ENCODE results near the gene C19orf81. TPM values are rescaled to one million over a fixed set of nuclear protein-coding genes. Genes with fewer than 3 reads are reported as not detected.

Gene C19orf81
- total and polyA plus RNA-seq, 9 of the 15 experiments (the other 6 are each of a cell fraction or from before 2014, with no cell fraction given): 2.5 to 42.9 (median 33.0) TPM; not detected in 4

DNA sequence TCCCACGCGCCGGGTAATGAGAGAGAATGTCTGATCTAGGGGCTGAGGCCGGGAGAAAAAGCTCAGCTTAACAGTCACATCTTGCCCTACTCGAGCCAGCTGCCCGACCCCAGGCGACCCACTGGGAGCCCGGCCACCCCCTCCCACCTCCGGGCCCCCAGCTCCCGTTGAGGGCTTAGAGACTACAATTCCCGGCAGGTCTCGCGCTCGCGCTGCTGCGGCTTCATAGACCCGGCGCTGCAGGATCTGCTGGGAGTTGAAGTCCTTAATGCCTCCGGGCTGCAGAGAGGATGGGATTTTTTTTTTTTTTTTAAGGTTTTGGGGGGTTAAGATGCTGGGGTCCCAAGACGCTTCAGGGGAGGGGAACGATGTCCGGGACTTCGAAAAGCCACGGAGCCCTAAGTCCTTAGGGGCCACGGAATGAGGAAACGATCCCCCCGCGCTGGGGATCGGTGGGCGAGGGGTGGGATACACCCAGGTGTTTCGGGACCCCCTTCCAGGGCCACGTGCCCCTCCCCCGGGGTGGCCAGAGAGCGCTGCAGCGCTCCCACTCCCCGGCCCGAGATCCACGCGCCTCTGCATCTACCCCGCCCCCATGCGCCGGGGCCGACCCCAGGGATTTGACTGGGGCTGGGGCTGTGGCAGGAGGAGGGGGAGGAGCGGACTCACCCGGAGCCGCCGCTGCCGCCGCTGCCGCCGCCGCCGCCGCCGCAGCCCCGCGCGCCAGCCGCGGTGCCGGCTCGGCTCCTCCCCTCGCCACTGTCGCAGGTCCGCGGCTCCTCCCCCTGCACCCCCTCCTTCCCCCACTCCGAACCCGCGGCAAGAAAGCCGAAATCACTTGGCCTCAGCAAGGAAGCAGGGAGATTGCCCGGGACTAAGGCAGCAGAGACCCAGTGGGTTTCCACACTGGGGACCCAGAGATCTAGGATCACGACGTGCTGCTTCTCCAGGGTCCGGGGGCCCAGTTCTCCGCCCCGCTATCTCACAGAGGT is 9.8 kb upstream of the C19orf81 start, which contains the start of gene SYT3 (continued):
- TF ChIP-seq FOXK2 (conservative IDR thresholded peaks at IDR 0.05 in 1 of 2, IDR thresholded peaks at IDR 0.05 in 1 of 2; ENCODE audit: low read depth in 2 of 2) (no peak), ZNF830 (CRISPR knock-in tag; IDR thresholded peaks at IDR 0.05) (no peak), POLR3G (IDR thresholded peaks at IDR 0.05; ENCODE audit: extremely low read depth, insufficient read length, insufficient replicate concordance) (no peak), EWSR1 (IDR thresholded peaks at IDR 0.05; ENCODE audit: borderline replicate concordance, low read depth, partially characterized antibody) (no peak), ZNF408 (CRISPR knock-in tag; IDR thresholded peaks at IDR 0.05; ENCODE audit: low read depth) (no peak), YBX1 (IDR thresholded peaks at IDR 0.05) (no peak), ZNF3 (CRISPR knock-in tag; IDR thresholded peaks at IDR 0.05) (no peak), ZNF384 (IDR thresholded peaks at IDR 0.05; ENCODE audit: low read depth, low read length) (peak; percentile 93), SRSF3 (IDR thresholded peaks at IDR 0.05; ENCODE audit: insufficient read depth, low read length) (no peak), NCOR1 (IDR thresholded peaks at IDR 0.05) (no peak), DDX20 (tag; IDR thresholded peaks at IDR 0.05; ENCODE audit: low read depth) (no peak), ZKSCAN1 (IDR thresholded peaks at IDR 0.05; ENCODE audit: low read depth, low read length) (no peak), ZC3H11A (IDR thresholded peaks at IDR 0.05; ENCODE audit: low read depth, low read length) (no peak), SIX5 (IDR thresholded peaks at IDR 0.05; ENCODE audit: borderline replicate concordance in 1 of 2, insufficient read depth in 1 of 2, low read depth in 1 of 2, low read length in 2 of 2) (peak; percentile 92 to 95), FOXA3 (CRISPR knock-in tag; conservative IDR thresholded peaks at IDR 0.05 in 1 of 2, IDR thresholded peaks at IDR 0.05 in 1 of 2) (no peak), ZNF146 (CRISPR knock-in tag; IDR thresholded peaks at IDR 0.05; ENCODE audit: unreplicated experiment) (no peak), HOXB6 (CRISPR knock-in tag; IDR thresholded peaks at IDR 0.05; ENCODE audit: borderline replicate concordance) (no peak)
- TF ChIP-seq, protein P1, sequence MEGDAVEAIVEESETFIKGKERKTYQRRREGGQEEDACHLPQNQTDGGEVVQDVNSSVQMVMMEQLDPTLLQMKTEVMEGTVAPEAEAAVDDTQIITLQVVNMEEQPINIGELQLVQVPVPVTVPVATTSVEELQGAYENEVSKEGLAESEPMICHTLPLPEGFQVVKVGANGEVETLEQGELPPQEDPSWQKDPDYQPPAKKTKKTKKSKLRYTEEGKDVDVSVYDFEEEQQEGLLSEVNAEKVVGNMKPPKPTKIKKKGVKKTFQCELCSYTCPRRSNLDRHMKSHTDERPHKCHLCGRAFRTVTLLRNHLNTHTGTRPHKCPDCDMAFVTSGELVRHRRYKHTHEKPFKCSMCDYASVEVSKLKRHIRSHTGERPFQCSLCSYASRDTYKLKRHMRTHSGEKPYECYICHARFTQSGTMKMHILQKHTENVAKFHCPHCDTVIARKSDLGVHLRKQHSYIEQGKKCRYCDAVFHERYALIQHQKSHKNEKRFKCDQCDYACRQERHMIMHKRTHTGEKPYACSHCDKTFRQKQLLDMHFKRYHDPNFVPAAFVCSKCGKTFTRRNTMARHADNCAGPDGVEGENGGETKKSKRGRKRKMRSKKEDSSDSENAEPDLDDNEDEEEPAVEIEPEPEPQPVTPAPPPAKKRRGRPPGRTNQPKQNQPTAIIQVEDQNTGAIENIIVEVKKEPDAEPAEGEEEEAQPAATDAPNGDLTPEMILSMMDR (IDR thresholded peaks at IDR 0.05 in 2 of 3, conservative IDR thresholded peaks at IDR 0.05 in 1 of 3; ENCODE audit: insufficient read depth in 2 of 3, low read depth in 1 of 3, low read length in 3 of 3): no peak
- TF ChIP-seq, protein P2, sequence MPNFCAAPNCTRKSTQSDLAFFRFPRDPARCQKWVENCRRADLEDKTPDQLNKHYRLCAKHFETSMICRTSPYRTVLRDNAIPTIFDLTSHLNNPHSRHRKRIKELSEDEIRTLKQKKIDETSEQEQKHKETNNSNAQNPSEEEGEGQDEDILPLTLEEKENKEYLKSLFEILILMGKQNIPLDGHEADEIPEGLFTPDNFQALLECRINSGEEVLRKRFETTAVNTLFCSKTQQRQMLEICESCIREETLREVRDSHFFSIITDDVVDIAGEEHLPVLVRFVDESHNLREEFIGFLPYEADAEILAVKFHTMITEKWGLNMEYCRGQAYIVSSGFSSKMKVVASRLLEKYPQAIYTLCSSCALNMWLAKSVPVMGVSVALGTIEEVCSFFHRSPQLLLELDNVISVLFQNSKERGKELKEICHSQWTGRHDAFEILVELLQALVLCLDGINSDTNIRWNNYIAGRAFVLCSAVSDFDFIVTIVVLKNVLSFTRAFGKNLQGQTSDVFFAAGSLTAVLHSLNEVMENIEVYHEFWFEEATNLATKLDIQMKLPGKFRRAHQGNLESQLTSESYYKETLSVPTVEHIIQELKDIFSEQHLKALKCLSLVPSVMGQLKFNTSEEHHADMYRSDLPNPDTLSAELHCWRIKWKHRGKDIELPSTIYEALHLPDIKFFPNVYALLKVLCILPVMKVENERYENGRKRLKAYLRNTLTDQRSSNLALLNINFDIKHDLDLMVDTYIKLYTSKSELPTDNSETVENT (CRISPR knock-in tag; IDR thresholded peaks at IDR 0.05): no peak
- TF ChIP-seq, protein P3, sequence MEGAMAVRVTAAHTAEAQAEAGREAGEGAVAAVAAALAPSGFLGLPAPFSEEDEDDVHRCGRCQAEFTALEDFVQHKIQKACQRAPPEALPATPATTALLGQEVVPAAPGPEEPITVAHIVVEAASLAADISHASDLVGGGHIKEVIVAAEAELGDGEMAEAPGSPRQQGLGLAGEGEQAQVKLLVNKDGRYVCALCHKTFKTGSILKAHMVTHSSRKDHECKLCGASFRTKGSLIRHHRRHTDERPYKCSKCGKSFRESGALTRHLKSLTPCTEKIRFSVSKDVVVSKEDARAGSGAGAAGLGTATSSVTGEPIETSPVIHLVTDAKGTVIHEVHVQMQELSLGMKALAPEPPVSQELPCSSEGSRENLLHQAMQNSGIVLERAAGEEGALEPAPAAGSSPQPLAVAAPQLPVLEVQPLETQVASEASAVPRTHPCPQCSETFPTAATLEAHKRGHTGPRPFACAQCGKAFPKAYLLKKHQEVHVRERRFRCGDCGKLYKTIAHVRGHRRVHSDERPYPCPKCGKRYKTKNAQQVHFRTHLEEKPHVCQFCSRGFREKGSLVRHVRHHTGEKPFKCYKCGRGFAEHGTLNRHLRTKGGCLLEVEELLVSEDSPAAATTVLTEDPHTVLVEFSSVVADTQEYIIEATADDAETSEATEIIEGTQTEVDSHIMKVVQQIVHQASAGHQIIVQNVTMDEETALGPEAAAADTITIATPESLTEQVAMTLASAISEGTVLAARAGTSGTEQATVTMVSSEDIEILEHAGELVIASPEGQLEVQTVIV (CRISPR knock-in tag; IDR thresholded peaks at IDR 0.05; ENCODE audit: borderline replicate concordance): no peak

Data from K562 (cell line).